WTC11 (cell line): ENCODE measurements around the gene ADH1C. TPM values are rescaled to one million over a fixed set of nuclear protein-coding genes. Genes with fewer than 3 reads are reported as not detected.

ENCODE experiments used
- ATAC-seq: fragments of 200-7000 bp; cut with Tn5 transposase; 2 replicates; pipeline ENCODE4 v1.10.0; 2021; ENCODE audit warnings: mild to moderate bottlenecking, moderate library complexity
- CTCF ChIA-PET: fragments of 300-600 bp; sonication (Branson Sonifier 250); formaldehyde crosslinking; loops from one replicate; lab custom pipeline; 2021; ENCODE audit warnings: antibody characterized with exemption; lab: Charles Lee
- POLR2A ChIA-PET: fragments of 350-600 bp; sonication (Branson Sonifier 250); formaldehyde crosslinking; loops from one replicate; lab custom pipeline; 2021; ENCODE audit warnings: antibody characterized with exemption; lab: Charles Lee
- DNase-seq: peaks from one replicate; pipeline ENCODE4 v3.0.0; 2021; ENCODE audit warnings: low spot score
- H3K27ac Mint-ChIP-seq: 2 replicates; pipeline ENCODE4 v1.8.0; 2021; ENCODE audit warnings: mixed read lengths
- H3K27me3 Mint-ChIP-seq: 2 replicates; pipeline ENCODE4 v1.8.0; 2021; ENCODE audit warnings: low read depth, mild to moderate bottlenecking, moderate library complexity, mixed read lengths
- H3K36me3 Mint-ChIP-seq: 2 replicates; pipeline ENCODE4 v1.8.0; 2021; ENCODE audit warnings: mixed read lengths
- H3K4me1 Mint-ChIP-seq: 2 replicates; pipeline ENCODE4 v1.8.0; 2022; ENCODE audit warnings: mixed read lengths
- H3K4me3 Mint-ChIP-seq: 2 replicates; pipeline ENCODE4 v1.8.0; 2021; ENCODE audit warnings: mild to moderate bottlenecking, moderate library complexity, mixed read lengths
- H3K9me3 Mint-ChIP-seq: 2 replicates; pipeline ENCODE4 v1.8.0; 2021; ENCODE audit warnings: mixed read lengths
- GTF2I ChIP-seq: fragments of 250-450 bp; sonication (Bioruptor Pico); conservative IDR thresholded peaks from 2 replicates; pipeline ENCODE4 v1.4.0; 2021; ENCODE audit warnings: mild to moderate bottlenecking
- MYBL2 ChIP-seq: sonication (generic); formaldehyde crosslinking; IDR thresholded peaks from 2 replicates; pipeline ENCODE4 v1.8.1; 2023; ENCODE audit warnings: mild to moderate bottlenecking, moderate library complexity, missing genetic modification reagents
- NR3C1 ChIP-seq: sonication (generic); formaldehyde crosslinking; conservative IDR thresholded peaks from 2 replicates; pipeline ENCODE4 v1.8.1; 2023; ENCODE audit warnings: low read depth, mild to moderate bottlenecking, missing genetic modification reagents
- TEAD4 ChIP-seq: sonication (generic); formaldehyde crosslinking; IDR thresholded peaks from 2 replicates; pipeline ENCODE4 v1.8.0; 2022; ENCODE audit warnings: mild to moderate bottlenecking, missing genetic modification reagents
- ZBTB21 ChIP-seq: sonication (generic); formaldehyde crosslinking; IDR thresholded peaks from 2 replicates; pipeline ENCODE4 v1.8.1; 2023; ENCODE audit warnings: mild to moderate bottlenecking, missing genetic modification reagents, borderline replicate concordance
- ZNF219 ChIP-seq: sonication (generic); formaldehyde crosslinking; IDR thresholded peaks from 2 replicates; pipeline ENCODE4 v1.8.0; 2023; ENCODE audit warnings: missing genetic modification reagents, mild to moderate bottlenecking, borderline replicate concordance
- ZNF396 ChIP-seq: fragments of 250-450 bp; sonication (Bioruptor Pico); IDR thresholded peaks from 2 replicates; pipeline ENCODE4 v1.8.0; 2021; ENCODE audit warnings: mild to moderate bottlenecking, moderate library complexity, borderline replicate concordance
- ZNF423 ChIP-seq: fragments of 250-450 bp; sonication (Bioruptor Pico); IDR thresholded peaks from 2 replicates; pipeline ENCODE4 v2.1.2; 2022; ENCODE audit warnings: mild to moderate bottlenecking, moderate library complexity
- total RNA-seq: library from RNA; stranded (reverse); gene quantifications from 3 replicates; pipeline ENCODE4 v1.2.3, GENCODE V29; 2021
- TF ChIP-seq, protein P1 (sequence below): sonication (generic); formaldehyde crosslinking; IDR thresholded peaks from 2 replicates; pipeline ENCODE4 v1.8.1; 2022; ENCODE audit warnings: low read depth, mild to moderate bottlenecking, moderate library complexity, missing genetic modification reagents, borderline replicate concordance
- TF ChIP-seq, protein P2 (sequence below): sonication (generic); formaldehyde crosslinking; IDR thresholded peaks from 2 replicates; pipeline ENCODE4 v1.8.1; 2023; ENCODE audit warnings: mild to moderate bottlenecking, missing genetic modification reagents, moderate library complexity
- TF ChIP-seq, protein P3 (sequence below): sonication (generic); formaldehyde crosslinking; IDR thresholded peaks from 2 replicates; pipeline ENCODE4 v1.8.0; 2023; ENCODE audit warnings: missing genetic modification reagents
- TF ChIP-seq, protein P4 (sequence below): sonication (generic); formaldehyde crosslinking; IDR thresholded peaks from 2 replicates; pipeline ENCODE4 v1.8.1; 2022; ENCODE audit warnings: missing genetic modification reagents, borderline replicate concordance
- TF ChIP-seq, protein P5 (sequence below): fragments of 200-600 bp; IDR thresholded peaks from 2 replicates; pipeline ENCODE4 v1.8.0; 2022; ENCODE audit warnings: antibody characterized with exemption
- TF ChIP-seq, protein P6 (sequence below): fragments of 250-450 bp; sonication (Bioruptor Pico); IDR thresholded peaks from 2 replicates; pipeline ENCODE4 v2.1.2; 2022; ENCODE audit warnings: mild to moderate bottlenecking, moderate library complexity

ADH1C gene
- total RNA-seq, 1 experiment from 2014 or later: 0.22 TPM

DNA sequence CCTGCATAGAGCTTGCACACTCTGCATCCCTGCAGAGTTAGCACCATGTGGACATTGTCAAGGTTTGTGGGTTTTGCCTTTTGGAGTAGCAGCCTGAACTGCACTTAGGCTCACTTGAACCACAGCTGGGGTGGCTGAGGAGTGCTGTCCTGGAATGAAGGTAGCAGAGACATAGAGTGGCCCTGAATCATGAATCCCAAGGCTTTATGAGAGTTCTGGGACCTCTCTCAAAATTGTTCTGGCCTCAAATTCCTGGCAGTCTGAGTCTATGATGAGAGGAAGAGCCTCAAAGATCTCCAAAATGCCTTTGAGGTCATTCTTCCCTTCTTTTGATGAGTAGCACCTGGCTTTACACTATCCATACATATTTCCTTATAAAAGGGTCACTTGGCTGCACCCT is 37.1 kb upstream of the ADH1C start (continued):
- TF ChIP-seq ZNF219 (CRISPR knock-in tag): no peak

DNA sequence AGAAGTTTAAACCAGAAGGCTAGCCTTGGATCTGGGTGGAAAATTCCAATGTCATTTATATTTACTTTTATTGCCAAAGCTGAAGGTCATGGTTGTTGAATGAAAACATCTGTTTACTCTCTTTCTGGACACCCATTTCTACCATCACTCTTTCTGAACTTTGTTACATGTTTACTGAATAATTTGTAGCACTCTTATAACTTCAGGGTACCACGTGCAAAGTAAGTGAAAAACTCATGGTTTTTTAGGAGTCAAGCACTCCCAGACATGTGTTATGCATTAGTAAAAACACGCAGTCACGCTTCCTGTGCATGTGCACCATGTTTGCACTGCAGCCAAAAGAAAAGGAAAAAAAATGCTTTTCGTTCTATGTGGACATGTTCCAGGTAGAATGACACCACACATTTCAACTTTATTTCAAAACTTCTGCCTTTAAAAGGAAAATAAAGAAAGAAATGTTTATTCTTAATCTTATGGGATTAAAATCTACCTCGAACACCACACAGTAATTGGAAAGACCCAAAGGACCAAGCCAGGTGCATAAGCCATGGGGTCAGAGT is 31.4 kb upstream of the ADH1C start:
- no peaks in the 10 kb centered on the region for H3K36me3 Mint-ChIP-seq
- TF ChIP-seq, protein P1, sequence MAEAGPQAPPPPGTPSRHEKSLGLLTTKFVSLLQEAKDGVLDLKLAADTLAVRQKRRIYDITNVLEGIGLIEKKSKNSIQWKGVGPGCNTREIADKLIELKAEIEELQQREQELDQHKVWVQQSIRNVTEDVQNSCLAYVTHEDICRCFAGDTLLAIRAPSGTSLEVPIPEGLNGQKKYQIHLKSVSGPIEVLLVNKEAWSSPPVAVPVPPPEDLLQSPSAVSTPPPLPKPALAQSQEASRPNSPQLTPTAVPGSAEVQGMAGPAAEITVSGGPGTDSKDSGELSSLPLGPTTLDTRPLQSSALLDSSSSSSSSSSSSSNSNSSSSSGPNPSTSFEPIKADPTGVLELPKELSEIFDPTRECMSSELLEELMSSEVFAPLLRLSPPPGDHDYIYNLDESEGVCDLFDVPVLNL (CRISPR knock-in tag): no peak
- TF ChIP-seq, protein P2, sequence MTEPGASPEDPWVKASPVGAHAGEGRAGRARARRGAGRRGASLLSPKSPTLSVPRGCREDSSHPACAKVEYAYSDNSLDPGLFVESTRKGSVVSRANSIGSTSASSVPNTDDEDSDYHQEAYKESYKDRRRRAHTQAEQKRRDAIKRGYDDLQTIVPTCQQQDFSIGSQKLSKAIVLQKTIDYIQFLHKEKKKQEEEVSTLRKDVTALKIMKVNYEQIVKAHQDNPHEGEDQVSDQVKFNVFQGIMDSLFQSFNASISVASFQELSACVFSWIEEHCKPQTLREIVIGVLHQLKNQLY (CRISPR knock-in tag): no peak
- TF ChIP-seq MYBL2: no peak
- no peak for TF ChIP-seq ZNF396
- no peak for TF ChIP-seq ZNF423 (CRISPR knock-in tag)
- TF ChIP-seq, protein P3, sequence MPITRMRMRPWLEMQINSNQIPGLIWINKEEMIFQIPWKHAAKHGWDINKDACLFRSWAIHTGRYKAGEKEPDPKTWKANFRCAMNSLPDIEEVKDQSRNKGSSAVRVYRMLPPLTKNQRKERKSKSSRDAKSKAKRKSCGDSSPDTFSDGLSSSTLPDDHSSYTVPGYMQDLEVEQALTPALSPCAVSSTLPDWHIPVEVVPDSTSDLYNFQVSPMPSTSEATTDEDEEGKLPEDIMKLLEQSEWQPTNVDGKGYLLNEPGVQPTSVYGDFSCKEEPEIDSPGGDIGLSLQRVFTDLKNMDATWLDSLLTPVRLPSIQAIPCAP (CRISPR knock-in tag): no peak
- TF ChIP-seq, protein P4, sequence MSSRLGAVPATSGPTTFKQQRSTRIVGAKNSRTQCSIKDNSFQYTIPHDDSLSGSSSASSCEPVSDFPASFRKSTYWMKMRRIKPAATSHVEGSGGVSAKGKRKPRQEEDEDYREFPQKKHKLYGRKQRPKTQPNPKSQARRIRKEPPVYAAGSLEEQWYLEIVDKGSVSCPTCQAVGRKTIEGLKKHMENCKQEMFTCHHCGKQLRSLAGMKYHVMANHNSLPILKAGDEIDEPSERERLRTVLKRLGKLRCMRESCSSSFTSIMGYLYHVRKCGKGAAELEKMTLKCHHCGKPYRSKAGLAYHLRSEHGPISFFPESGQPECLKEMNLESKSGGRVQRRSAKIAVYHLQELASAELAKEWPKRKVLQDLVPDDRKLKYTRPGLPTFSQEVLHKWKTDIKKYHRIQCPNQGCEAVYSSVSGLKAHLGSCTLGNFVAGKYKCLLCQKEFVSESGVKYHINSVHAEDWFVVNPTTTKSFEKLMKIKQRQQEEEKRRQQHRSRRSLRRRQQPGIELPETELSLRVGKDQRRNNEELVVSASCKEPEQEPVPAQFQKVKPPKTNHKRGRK (CRISPR knock-in tag): no peak
- TF ChIP-seq, protein P5, sequence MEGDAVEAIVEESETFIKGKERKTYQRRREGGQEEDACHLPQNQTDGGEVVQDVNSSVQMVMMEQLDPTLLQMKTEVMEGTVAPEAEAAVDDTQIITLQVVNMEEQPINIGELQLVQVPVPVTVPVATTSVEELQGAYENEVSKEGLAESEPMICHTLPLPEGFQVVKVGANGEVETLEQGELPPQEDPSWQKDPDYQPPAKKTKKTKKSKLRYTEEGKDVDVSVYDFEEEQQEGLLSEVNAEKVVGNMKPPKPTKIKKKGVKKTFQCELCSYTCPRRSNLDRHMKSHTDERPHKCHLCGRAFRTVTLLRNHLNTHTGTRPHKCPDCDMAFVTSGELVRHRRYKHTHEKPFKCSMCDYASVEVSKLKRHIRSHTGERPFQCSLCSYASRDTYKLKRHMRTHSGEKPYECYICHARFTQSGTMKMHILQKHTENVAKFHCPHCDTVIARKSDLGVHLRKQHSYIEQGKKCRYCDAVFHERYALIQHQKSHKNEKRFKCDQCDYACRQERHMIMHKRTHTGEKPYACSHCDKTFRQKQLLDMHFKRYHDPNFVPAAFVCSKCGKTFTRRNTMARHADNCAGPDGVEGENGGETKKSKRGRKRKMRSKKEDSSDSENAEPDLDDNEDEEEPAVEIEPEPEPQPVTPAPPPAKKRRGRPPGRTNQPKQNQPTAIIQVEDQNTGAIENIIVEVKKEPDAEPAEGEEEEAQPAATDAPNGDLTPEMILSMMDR: no peak
- no peaks in the 10 kb centered on the region for H3K4me1 Mint-ChIP-seq
- ATAC-seq: no peak
- H3K27ac Mint-ChIP-seq: no peak overlapping the region
- no peak for DNase-seq
- no peaks in the 10 kb centered on the region for H3K9me3 Mint-ChIP-seq
- CTCF ChIA-PET: interaction anchor here (1.1 kb wide), 1 partner anchor 21 kb away, joined by 4 read pairs; no protein-coding TSS in a partner anchor
- no peaks in the 10 kb centered on the region for H3K27me3 Mint-ChIP-seq
- H3K4me3 Mint-ChIP-seq: no peak overlapping the region
- POLR2A ChIA-PET: no interaction called here

DNA sequence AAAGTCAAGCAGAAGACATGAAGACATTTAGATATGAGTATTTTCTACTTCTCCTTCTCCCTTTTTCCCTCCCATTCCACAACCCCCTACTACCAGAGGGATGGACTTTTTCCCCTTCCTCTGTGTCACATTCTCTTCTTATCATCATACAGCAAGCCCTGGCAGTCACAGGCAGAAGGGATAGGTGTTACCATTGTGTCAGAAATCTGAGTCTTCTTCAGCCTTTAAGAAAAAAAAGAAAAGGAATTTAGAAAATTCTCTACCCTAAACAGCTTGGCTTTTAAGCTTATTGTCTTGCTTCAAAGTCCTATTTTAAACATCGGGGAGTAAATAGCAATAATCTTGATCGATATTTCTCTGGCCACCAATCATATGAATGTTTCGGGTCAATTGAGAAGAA is 30.9 kb upstream of the ADH1C start:
- no peaks in the 10 kb centered on the region for H3K27me3 Mint-ChIP-seq
- TF ChIP-seq, protein P6, sequence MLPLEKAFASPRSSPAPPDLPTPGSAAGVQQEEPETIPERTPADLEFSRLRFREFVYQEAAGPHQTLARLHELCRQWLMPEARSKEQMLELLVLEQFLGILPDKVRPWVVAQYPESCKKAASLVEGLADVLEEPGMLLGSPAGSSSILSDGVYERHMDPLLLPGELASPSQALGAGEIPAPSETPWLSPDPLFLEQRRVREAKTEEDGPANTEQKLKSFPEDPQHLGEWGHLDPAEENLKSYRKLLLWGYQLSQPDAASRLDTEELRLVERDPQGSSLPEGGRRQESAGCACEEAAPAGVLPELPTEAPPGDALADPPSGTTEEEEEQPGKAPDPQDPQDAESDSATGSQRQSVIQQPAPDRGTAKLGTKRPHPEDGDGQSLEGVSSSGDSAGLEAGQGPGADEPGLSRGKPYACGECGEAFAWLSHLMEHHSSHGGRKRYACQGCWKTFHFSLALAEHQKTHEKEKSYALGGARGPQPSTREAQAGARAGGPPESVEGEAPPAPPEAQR (CRISPR knock-in tag): no peak
- TF ChIP-seq GTF2I (CRISPR knock-in tag) (no peak), ZBTB21 (no peak), NR3C1 (CRISPR knock-in tag) (no peak), TEAD4 (no peak)
- TF ChIP-seq, all 79 proteins: peak for 0
- Mint-ChIP-seq H3K36me3 (no peaks in the 10 kb centered on the region), H3K4me1 (no peaks in the 10 kb centered on the region), H3K9me3 (no peaks in the 10 kb centered on the region), H3K27ac (no peak overlapping the region), H3K4me3 (no peak overlapping the region)
- DNase-seq (no peak), ATAC-seq (no peak)
- ChIA-PET POLR2A (no interaction called here), CTCF (no interaction called here)
